ENCODE results near the gene TMEM17.
"Not testable (repeated sequence)": the region's sequence is repeated elsewhere in the genome, so short reads cannot be mapped to it uniquely, and the experiment has no call there.

TMEM17 gene

DNA sequence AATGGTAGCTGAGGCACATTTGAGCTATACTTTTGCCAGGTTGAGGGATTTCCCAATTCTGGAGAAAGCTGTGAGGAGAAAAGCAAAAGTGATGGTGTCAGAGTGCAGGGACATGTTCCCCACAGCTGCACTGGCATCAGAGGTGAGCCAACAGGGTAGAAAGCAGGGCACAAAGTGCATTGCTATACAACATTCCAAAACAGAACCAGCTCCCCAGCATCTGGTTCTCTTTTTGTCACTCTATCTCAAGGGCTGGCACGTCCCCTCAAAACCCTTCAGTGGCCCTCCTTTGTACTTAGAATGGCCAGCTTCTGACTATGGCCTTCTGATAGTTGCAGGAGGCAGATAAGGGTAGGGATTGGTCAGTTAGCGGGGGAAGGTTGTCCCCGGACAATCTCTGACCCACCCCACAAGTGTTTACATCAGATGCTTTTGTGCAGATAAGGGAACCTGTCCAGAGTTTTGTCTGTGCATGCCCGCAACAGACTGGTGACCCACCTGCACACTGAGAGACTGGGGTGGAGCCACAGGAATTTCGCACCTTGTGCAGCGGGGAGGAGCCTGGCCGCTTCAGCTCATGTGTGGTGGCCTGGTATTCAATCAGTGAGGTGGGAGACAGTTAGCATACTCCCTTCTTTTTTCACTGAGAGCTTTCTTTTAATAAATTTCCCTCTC lies 31.0 kb upstream of the TMEM17 start:
- Histone ChIP-seq H3K4me2 (ENCODE audit: low read length) (no peak overlapping the region), H4K20me1 (ENCODE audit: control insufficient read depth, insufficient read depth, low read depth, low read length) (no peaks in the 10 kb centered on the region), H3K4me3 (ENCODE audit: low read length) (no peak overlapping the region), H3K36me3 (ENCODE audit: control insufficient read depth, low read length) (no peaks in the 10 kb centered on the region), H3K9me3 (ENCODE audit: control insufficient read depth, insufficient read depth, low read length) (peaks cover 3% of the 10 kb centered on the region; the same call in 1 of the 2 replicates), H3F3A (ENCODE audit: control insufficient read depth, insufficient read depth) (no peaks in the 10 kb centered on the region), H3K4me1 (ENCODE audit: control insufficient read depth, low read length) (no peaks in the 10 kb centered on the region), H3K79me2 (ENCODE audit: control insufficient read depth, low read length) (no peaks in the 10 kb centered on the region), H3K27me3 (ENCODE audit: control insufficient read depth, low read length) (no peaks in the 10 kb centered on the region), H3K27ac (ENCODE audit: low read depth, low read length) (no peak overlapping the region), H3K9me2 (replicated peaks; ENCODE audit: control insufficient read depth, low read length) (no peaks in the 10 kb centered on the region)
- TF ChIP-seq CTCF (IDR thresholded peaks at IDR 0.05; ENCODE audit: low read depth, low read length, poor library complexity, severe bottlenecking) (no peak), EZH2phosphoT487 (IDR thresholded peaks at IDR 0.05; ENCODE audit: borderline replicate concordance, low read length) (no peak)

GRCh38 chr2:62535521-62535920 lies 29.5 kb upstream of the TMEM17 start:
- not testable (repeated sequence) for H3K9me3 ChIP-seq (ENCODE audit: control insufficient read depth, insufficient read depth, low read length); H3K4me3 ChIP-seq (ENCODE audit: low read length); H3K4me1 ChIP-seq (ENCODE audit: control insufficient read depth, low read length); H3K27ac ChIP-seq (ENCODE audit: low read depth, low read length); H3K36me3 ChIP-seq (ENCODE audit: control insufficient read depth, low read length); H3K9me2 ChIP-seq (replicated peaks; ENCODE audit: control insufficient read depth, low read length); H4K20me1 ChIP-seq (ENCODE audit: control insufficient read depth, insufficient read depth, low read depth, low read length); H3K4me2 ChIP-seq (ENCODE audit: low read length); H3F3A ChIP-seq (ENCODE audit: control insufficient read depth, insufficient read depth); H3K27me3 ChIP-seq (ENCODE audit: control insufficient read depth, low read length); H3K79me2 ChIP-seq (ENCODE audit: control insufficient read depth, low read length)

- H3K4me3 ChIP-seq (ENCODE audit: low read length) = no peak overlapping the region
- no peaks in the 10 kb centered on the region for H3K79me2 ChIP-seq (ENCODE audit: control insufficient read depth, low read length)
- peaks cover 3% of the 10 kb centered on the region; the same call in 1 of the 2 replicates for H3K9me3 ChIP-seq (ENCODE audit: control insufficient read depth, insufficient read depth, low read length)
- no peak for TF ChIP-seq CTCF (IDR thresholded peaks at IDR 0.05; ENCODE audit: low read depth, low read length, poor library complexity, severe bottlenecking)
- no peak for TF ChIP-seq EZH2phosphoT487 (IDR thresholded peaks at IDR 0.05; ENCODE audit: borderline replicate concordance, low read length)
- H3K27ac ChIP-seq (ENCODE audit: low read depth, low read length) = no peak overlapping the region
- peaks cover 5% of the 10 kb centered on the region; the same call in 1 of the 2 replicates for H3K27me3 ChIP-seq (ENCODE audit: control insufficient read depth, low read length)
- no peaks in the 10 kb centered on the region for H3K9me2 ChIP-seq (replicated peaks; ENCODE audit: control insufficient read depth, low read length)
- H3K36me3 ChIP-seq (ENCODE audit: control insufficient read depth, low read length) = no peaks in the 10 kb centered on the region
- no peaks in the 10 kb centered on the region for H3F3A ChIP-seq (ENCODE audit: control insufficient read depth, insufficient read depth)
- no peaks in the 10 kb centered on the region for H3K4me1 ChIP-seq (ENCODE audit: control insufficient read depth, low read length)
- H4K20me1 ChIP-seq (ENCODE audit: control insufficient read depth, insufficient read depth, low read depth, low read length) = no peaks in the 10 kb centered on the region
- H3K4me2 ChIP-seq (ENCODE audit: low read length) = no peak overlapping the region
These were observed 25.6 kb upstream of the TMEM17 start for GRCh38 chr2:62531594-62531993.

GRCh38 chr2:62529758-62530157 lies 23.8 kb upstream of the TMEM17 start:
- TF ChIP-seq CTCF (IDR thresholded peaks at IDR 0.05; ENCODE audit: low read depth, low read length, poor library complexity, severe bottlenecking) = no peak
- no peak for TF ChIP-seq EZH2phosphoT487 (IDR thresholded peaks at IDR 0.05; ENCODE audit: borderline replicate concordance, low read length)
- no peaks in the 10 kb centered on the region for H3K4me1 ChIP-seq (ENCODE audit: control insufficient read depth, low read length)
- no peaks in the 10 kb centered on the region; the same call in 1 of the 2 replicates for H3K9me3 ChIP-seq (ENCODE audit: control insufficient read depth, insufficient read depth, low read length)
- H3K27me3 ChIP-seq (ENCODE audit: control insufficient read depth, low read length) = peaks cover 5% of the 10 kb centered on the region; the same call in 1 of the 2 replicates
- H3K36me3 ChIP-seq (ENCODE audit: control insufficient read depth, low read length) = no peaks in the 10 kb centered on the region
- H3K79me2 ChIP-seq (ENCODE audit: control insufficient read depth, low read length) = no peaks in the 10 kb centered on the region
- no peaks in the 10 kb centered on the region for H4K20me1 ChIP-seq (ENCODE audit: control insufficient read depth, insufficient read depth, low read depth, low read length)
- H3K4me2 ChIP-seq (ENCODE audit: low read length) = no peak overlapping the region
- H3F3A ChIP-seq (ENCODE audit: control insufficient read depth, insufficient read depth) = no peaks in the 10 kb centered on the region
- H3K9me2 ChIP-seq (replicated peaks; ENCODE audit: control insufficient read depth, low read length) = no peaks in the 10 kb centered on the region
- H3K27ac ChIP-seq (ENCODE audit: low read depth, low read length) = no peak overlapping the region
- no peak overlapping the region for H3K4me3 ChIP-seq (ENCODE audit: low read length)
